Adrenal gland (tissue), 12 donors: ENCODE measurements around the gene PKDCC. TPM values are rescaled to one million over a fixed set of nuclear protein-coding genes. Genes with fewer than 3 reads are reported as not detected.
"Not testable (repeated sequence)": the region's sequence is repeated elsewhere in the genome, so short reads cannot be mapped to it uniquely, and the experiment has no call there.

Experiments
- DNase-seq, 7 donors: peaks; one replicate each; pipeline ENCODE4 v3.0.0-alpha.2; 2019 to 2020
- H3K27ac ChIP-seq, 5 donors: fragments of 200-600 bp; sonication (generic) in 4 of 5; 1 replicate in 3 of 5; 2 replicates in 2 of 5; pipeline versions ENCODE4 v1.5.1 to v1.8.0; 2016 to 2020; ENCODE audit warnings: mild to moderate bottlenecking in 1 of 5
- H3K27me3 ChIP-seq: fragments of 200-600 bp; 2 replicates; pipeline ENCODE4 v1.8.0; 2021
- H3K36me3 ChIP-seq, 2 donors: fragments of 200-600 bp; replicated peaks in 1 of 2; 1 replicate in 1 of 2; 2 replicates in 1 of 2; pipeline versions ENCODE4 v1.5.1 to v1.8.0; 2018 to 2022
- H3K4me1 ChIP-seq, 2 donors: fragments of 200-600 bp; replicated peaks in 1 of 2; 1 replicate in 1 of 2; 2 replicates in 1 of 2; pipeline versions ENCODE4 v1.5.1 to v1.8.0; 2018 to 2021
- H3K4me3 ChIP-seq, 4 donors: fragments of 200-600 bp; sonication (generic) in 3 of 4; one replicate each; pipeline ENCODE4 v1.5.1; 2016 to 2018
- H3K9me3 ChIP-seq, 3 donors: fragments of 200-600 bp; sonication (generic) in 1 of 3; replicated peaks in 1 of 3; 1 replicate in 2 of 3; 2 replicates in 1 of 3; pipeline versions ENCODE4 v1.5.1 to v1.8.0; 2016 to 2021
- CTCF ChIP-seq, 6 experiments: fragments of 450-650 bp in 4 of 6; fragments of 200-600 bp in 2 of 6; sonication (generic) in 1 of 6; IDR thresholded peaks; 1 replicate in 5 of 6; 2 replicates in 1 of 6; pipeline versions ENCODE4 v1.5.1 to v1.8.0; 2016 to 2021; ENCODE audit warnings: antibody characterized with exemption in 6 of 6, mild to moderate bottlenecking in 2 of 6, moderate library complexity in 1 of 6
- POLR2A ChIP-seq, 2 donors: fragments of 450-650 bp; IDR thresholded peaks; one replicate each; pipeline ENCODE4 v1.6.1; 2017; ENCODE audit warnings: antibody characterized with exemption in 2 of 2, mild to moderate bottlenecking in 2 of 2, moderate library complexity in 1 of 2
- WGBS, 4 donors: extraction: QIAGEN DNeasy Blood & Tissue Kit in 2 of 4; methylation state at CpG; one replicate each; pipeline versions ENCODE4 v1.1.5 to v1.1.7; 2013 to 2017; 5-methylcytosine and 5-hydroxymethylcytosine counted together
- intact Hi-C, 2 donors: fragments of 100-400 bp; cut with DNase I; formaldehyde crosslinking; loops; one replicate each; pipeline versions ENCODE4 v1.14.1 to v1.15.0; 2022 to 2023
- polyA plus RNA-seq, 3 donors: library from polyadenylated mRNA; stranded (reverse); fragments of 200-250 nt in 2 of 3; fragments of 350-450 nt in 1 of 3; fragmentation: Illumina TruSeq in 1 of 3; extraction: RNeasy Lipid Tissue Mini Kit (QIAGEN cat#74804) in 1 of 3; gene quantifications; one replicate each; pipeline ENCODE4 v1.2.3, GENCODE V29; 2013 to 2014
- total RNA-seq, 9 donors: library from RNA; depleted of rRNA in 4 of 9; stranded (reverse); fragments of >200 nt in 4 of 9; fragments of 120-200 nt in 1 of 9; fragmentation: NEBNext Ultra II Directional in 1 of 9; extraction: Animal tissue kit (Norgen Biotek cat#: 25700) in 1 of 9; gene quantifications; one replicate each; pipeline versions ENCODE4 v1.1.0 to v1.2.4, GENCODE V29; 2013 to 2023
- donor health status: healthy with polysubstance abuse.
- donor health status: Bipolar disorder and iron deficiency.
- donor health status: DM: yes; HTN: yes; CAD: no.
- donor health status: DM: no; HTN: no; CAD: no.
- donor health status: DM: no; HTN: no; CAD: no.
- donor health status: DM: yes; HTN: yes; CAD: no.

The PKDCC gene
- total and polyA plus RNA-seq, 12 donors, result 29.7 to 170 (median 51.5) TPM

GRCh38 chr2:42030829-42031228 is 17.0 kb upstream of the PKDCC start:
- no peak for TF ChIP-seq POLR2A (IDR thresholded peaks at IDR 0.05)
- TF ChIP-seq CTCF (IDR thresholded peaks at IDR 0.05), result no peak
- intact Hi-C loops, result no loop called here
- Histone ChIP-seq H3K27ac (no peak overlapping the region), H3K27me3 (no peaks in the 10 kb centered on the region), H3K4me1 (peaks cover 0 to 7% of the 10 kb centered on the region in 2 donors), H3K36me3 (no peaks in the 10 kb centered on the region), H3K4me3 (no peak overlapping the region), H3K9me3 (no peaks in the 10 kb centered on the region)
- DNase-seq, result no peak
- WGBS, 4 donors, result 87 to 98% (median 88%) methylated on average over 1 of the region's 1 CpG

- Histone ChIP-seq H3K4me3 (no peak overlapping the region), H3K27me3 (no peaks in the 10 kb centered on the region), H3K36me3 (no peaks in the 10 kb centered on the region), H3K4me1 (peaks cover 0 to 7% of the 10 kb centered on the region in 2 donors), H3K27ac (no peak overlapping the region), H3K9me3 (no peaks in the 10 kb centered on the region)
- intact Hi-C loops, result no loop called here
- no peak for TF ChIP-seq CTCF (IDR thresholded peaks at IDR 0.05)
- TF ChIP-seq POLR2A (IDR thresholded peaks at IDR 0.05), result no peak
- DNase-seq, result no peak
- 71 to 85% (median 78%) methylated on average over 4 of the region's 4 CpGs for WGBS, 4 donors
Observed at GRCh38 chr2:42031281-42032223, 16.3 kb upstream of the PKDCC start.

GRCh38 chr2:42032224-42032620 is 15.6 kb upstream of the PKDCC start:
- 73 to 84% (median 81%) methylated on average over 6 of the region's 6 CpGs for WGBS, 4 donors
- no peak for DNase-seq
- Histone ChIP-seq H3K36me3 (no peaks in the 10 kb centered on the region), H3K27ac (no peak overlapping the region), H3K9me3 (no peaks in the 10 kb centered on the region), H3K27me3 (no peaks in the 10 kb centered on the region), H3K4me1 (peaks cover 0 to 7% of the 10 kb centered on the region in 2 donors), H3K4me3 (no peak overlapping the region)
- intact Hi-C loops, result no loop called here
- TF ChIP-seq POLR2A (IDR thresholded peaks at IDR 0.05), result no peak
- TF ChIP-seq CTCF (IDR thresholded peaks at IDR 0.05), result no peak

GRCh38 chr2:42032745-42033144 is 15.1 kb upstream of the PKDCC start:
- Histone ChIP-seq H3K4me1 (peaks cover 0 to 7% of the 10 kb centered on the region in 2 donors), H3K36me3 (no peaks in the 10 kb centered on the region), H3K27ac (no peak overlapping the region), H3K9me3 (no peaks in the 10 kb centered on the region), H3K4me3 (no peak overlapping the region), H3K27me3 (no peaks in the 10 kb centered on the region)
- no peak for DNase-seq
- TF ChIP-seq CTCF (IDR thresholded peaks at IDR 0.05) (no peak), POLR2A (IDR thresholded peaks at IDR 0.05) (no peak)
- 64 to 86% (median 70%) methylated on average over 9 to 11 of the region's 11 CpGs for WGBS, 4 donors
- intact Hi-C loops, result no loop called here

- intact Hi-C loops, H3K4me1 ChIP-seq, H3K9me3 ChIP-seq, H3K27ac ChIP-seq, H3K27me3 ChIP-seq, H3K36me3 ChIP-seq, H3K4me3 ChIP-seq, DNase-seq: not testable (repeated sequence)
- WGBS, 4 donors, result 69 to 80% (median 77%) methylated on average over 6 of the region's 6 CpGs
Observed at GRCh38 chr2:42034096-42034495, 13.7 kb upstream of the PKDCC start.
